Metanephros (tissue), 1 donor: ENCODE results near the gene LVRN. TPM values are rescaled to one million over a fixed set of nuclear protein-coding genes. Genes with fewer than 3 reads are reported as not detected.

ENCODE experiments used
- total RNA-seq: library from RNA; depleted of rRNA; stranded (reverse); fragments of >200 nt; gene quantifications from one replicate; pipeline ENCODE4 v1.2.3, GENCODE V29; 2014

Gene LVRN
- 2.6 TPM for total RNA-seq

GRCh38 chr5:115962239-115962564 lies at the start of gene LVRN:
Gene LVRN, plus strand, starts transcription at chr5:115962475. Its CDS starts 143 bp downstream, at chr5:115962618.

GRCh38 chr5:116032094-116032517 lies 69.8 kb downstream of the LVRN start, which contains the start of gene ARL14EPL:
Gene ARL14EPL, plus strand, starts transcription at chr5:116032472. Its CDS starts 18,994 bp downstream, at chr5:116051466.

Other genes starting within 250 kb of the LVRN start
- 70.7 TPM for gene CDO1, start 145.8 kb upstream of the LVRN start, total RNA-seq
- 39.5 TPM for gene ATG12, start 120.9 kb upstream of the LVRN start, total RNA-seq
- gene AP3S1, start 120.5 kb upstream of the LVRN start, total RNA-seq: 39.4 TPM
- gene ARL14EPL, start 70.0 kb downstream of the LVRN start, total RNA-seq: not detected
- gene COMMD10, start 122.5 kb downstream of the LVRN start, total RNA-seq: 55.2 TPM